ENCODE measurements around the gene ARSD.
"Not testable (repeated sequence)": the region's sequence is repeated elsewhere in the genome, so short reads cannot be mapped to it uniquely, and the experiment has no call there.

Gene ARSD

GRCh38 chrX:2934715-2935710 lies 5.9 kb upstream of the ARSD start:
- no peak for DNase-seq (ENCODE audit: low read depth in 2 of 3, low spot score in 2 of 3)

GRCh38 chrX:2933125-2933900 lies 4.2 kb upstream of the ARSD start:
- no peak for DNase-seq (ENCODE audit: low read depth in 2 of 3, low spot score in 2 of 3)

GRCh38 chrX:2931612-2932011 lies 2.5 kb upstream of the ARSD start:
- DNase-seq (ENCODE audit: low read depth in 2 of 3, low spot score in 2 of 3) = no peak

GRCh38 chrX:2931155-2931554 lies 2.0 kb upstream of the ARSD start:
- no peak for DNase-seq (ENCODE audit: low read depth in 2 of 3, low spot score in 2 of 3)

GRCh38 chrX:2928191-2928582 lies 952 bp downstream of the ARSD start:
- no peak for DNase-seq (ENCODE audit: low read depth in 2 of 3, low spot score in 2 of 3)

- DNase-seq (ENCODE audit: low read depth in 2 of 3, low spot score in 2 of 3) = no peak
Measured at GRCh38 chrX:2926664-2927275, 2.4 kb downstream of the ARSD start.

- not testable (repeated sequence) for DNase-seq (ENCODE audit: low read depth in 2 of 3, low spot score in 2 of 3)
Measured at GRCh38 chrX:2926255-2926654, 2.9 kb downstream of the ARSD start.

- no peak for DNase-seq (ENCODE audit: low read depth in 2 of 3, low spot score in 2 of 3)
Measured at GRCh38 chrX:2924151-2924550, 5.0 kb downstream of the ARSD start.

GRCh38 chrX:2921750-2922149 lies 7.4 kb downstream of the ARSD start:
- no peak for DNase-seq (ENCODE audit: low read depth in 2 of 3, low spot score in 2 of 3)

- DNase-seq (ENCODE audit: low read depth in 2 of 3, low spot score in 2 of 3) = no peak
Measured at GRCh38 chrX:2921193-2921592, 7.9 kb downstream of the ARSD start.

GRCh38 chrX:2917767-2918166 lies 11.4 kb downstream of the ARSD start:
- DNase-seq (ENCODE audit: low read depth in 2 of 3, low spot score in 2 of 3) = no peak

GRCh38 chrX:2913118-2913517 lies 16.0 kb downstream of the ARSD start:
- no peak for DNase-seq (ENCODE audit: low read depth in 2 of 3, low spot score in 2 of 3)

- DNase-seq (ENCODE audit: low read depth in 2 of 3, low spot score in 2 of 3) = no peak
Measured at GRCh38 chrX:2910109-2910508, 19.0 kb downstream of the ARSD start.

GRCh38 chrX:2908125-2908685 lies 20.9 kb downstream of the ARSD start:
- no peak for DNase-seq (ENCODE audit: low read depth in 2 of 3, low spot score in 2 of 3)

- no peak for DNase-seq (ENCODE audit: low read depth in 2 of 3, low spot score in 2 of 3)
Measured at GRCh38 chrX:2907295-2907694, 21.8 kb downstream of the ARSD start.

GRCh38 chrX:2903366-2903765 lies 25.8 kb downstream of the ARSD start:
- no peak for DNase-seq (ENCODE audit: low read depth in 2 of 3, low spot score in 2 of 3)

- DNase-seq (ENCODE audit: low read depth in 2 of 3, low spot score in 2 of 3) = no peak
Measured at GRCh38 chrX:2902841-2903240, 26.3 kb downstream of the ARSD start.

GRCh38 chrX:2901367-2902036 lies 27.6 kb downstream of the ARSD start:
- DNase-seq (ENCODE audit: low read depth in 2 of 3, low spot score in 2 of 3) = no peak

- no peak for DNase-seq (ENCODE audit: low read depth in 2 of 3, low spot score in 2 of 3)
Measured at GRCh38 chrX:2898846-2899512, 30.2 kb downstream of the ARSD start.
